GM12874 (cell line): Measurements from ENCODE around the gene ADARB2.

Experiments used
- TF ChIP-seq, protein P1 (sequence below): IDR thresholded peaks from 2 replicates; pipeline ENCODE4 v1.5.1; 2011; ENCODE audit warnings: low read depth, mild to moderate bottlenecking, control low read depth, low read length, moderate library complexity; ENCODE audit not compliant: insufficient read depth

Gene ADARB2

DNA sequence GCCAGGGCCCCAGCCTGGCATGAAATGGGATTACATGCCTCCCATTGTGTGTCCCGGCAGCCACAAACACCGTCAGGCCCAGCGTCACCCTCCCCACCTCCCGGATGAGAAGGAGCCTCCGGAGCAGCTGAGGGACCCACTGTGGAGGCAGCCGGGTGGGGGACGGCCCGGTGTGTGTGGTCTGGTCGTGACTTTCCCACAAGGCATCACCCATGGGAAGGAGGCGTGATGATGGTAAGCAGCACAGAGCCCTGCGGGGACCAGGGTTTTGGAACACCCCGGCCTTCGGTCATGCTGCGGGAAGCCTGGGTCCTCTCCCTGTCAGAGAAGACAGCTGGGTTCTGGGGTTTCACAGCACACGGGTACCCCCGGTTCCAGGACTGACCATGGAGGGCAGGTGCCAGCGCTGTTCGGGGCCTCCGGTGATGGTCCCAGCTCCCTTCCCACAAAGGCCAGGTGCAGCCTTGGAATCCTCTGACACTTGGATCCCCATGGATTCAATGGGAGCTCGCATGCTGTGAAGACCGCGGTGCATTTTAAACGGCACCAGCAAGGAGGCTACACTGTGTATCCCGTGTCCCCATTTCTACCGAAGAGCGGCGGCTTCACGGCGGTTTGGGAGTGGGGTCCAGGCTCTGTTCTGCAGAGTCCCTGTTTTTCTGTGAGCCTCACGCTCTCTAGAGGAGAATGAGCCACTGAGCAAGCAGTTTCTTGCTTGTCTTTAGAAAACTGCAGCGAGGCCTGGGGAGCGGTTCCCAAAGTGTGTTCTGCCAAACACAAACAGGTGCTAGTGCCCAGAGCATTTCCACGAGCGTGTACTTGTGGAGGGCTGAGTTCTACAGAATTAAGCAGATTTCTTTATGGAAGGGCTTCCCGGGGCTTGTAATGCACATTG is 336.0 kb downstream of the ADARB2 start:
- TF ChIP-seq, protein P1, sequence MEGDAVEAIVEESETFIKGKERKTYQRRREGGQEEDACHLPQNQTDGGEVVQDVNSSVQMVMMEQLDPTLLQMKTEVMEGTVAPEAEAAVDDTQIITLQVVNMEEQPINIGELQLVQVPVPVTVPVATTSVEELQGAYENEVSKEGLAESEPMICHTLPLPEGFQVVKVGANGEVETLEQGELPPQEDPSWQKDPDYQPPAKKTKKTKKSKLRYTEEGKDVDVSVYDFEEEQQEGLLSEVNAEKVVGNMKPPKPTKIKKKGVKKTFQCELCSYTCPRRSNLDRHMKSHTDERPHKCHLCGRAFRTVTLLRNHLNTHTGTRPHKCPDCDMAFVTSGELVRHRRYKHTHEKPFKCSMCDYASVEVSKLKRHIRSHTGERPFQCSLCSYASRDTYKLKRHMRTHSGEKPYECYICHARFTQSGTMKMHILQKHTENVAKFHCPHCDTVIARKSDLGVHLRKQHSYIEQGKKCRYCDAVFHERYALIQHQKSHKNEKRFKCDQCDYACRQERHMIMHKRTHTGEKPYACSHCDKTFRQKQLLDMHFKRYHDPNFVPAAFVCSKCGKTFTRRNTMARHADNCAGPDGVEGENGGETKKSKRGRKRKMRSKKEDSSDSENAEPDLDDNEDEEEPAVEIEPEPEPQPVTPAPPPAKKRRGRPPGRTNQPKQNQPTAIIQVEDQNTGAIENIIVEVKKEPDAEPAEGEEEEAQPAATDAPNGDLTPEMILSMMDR: no peak

DNA sequence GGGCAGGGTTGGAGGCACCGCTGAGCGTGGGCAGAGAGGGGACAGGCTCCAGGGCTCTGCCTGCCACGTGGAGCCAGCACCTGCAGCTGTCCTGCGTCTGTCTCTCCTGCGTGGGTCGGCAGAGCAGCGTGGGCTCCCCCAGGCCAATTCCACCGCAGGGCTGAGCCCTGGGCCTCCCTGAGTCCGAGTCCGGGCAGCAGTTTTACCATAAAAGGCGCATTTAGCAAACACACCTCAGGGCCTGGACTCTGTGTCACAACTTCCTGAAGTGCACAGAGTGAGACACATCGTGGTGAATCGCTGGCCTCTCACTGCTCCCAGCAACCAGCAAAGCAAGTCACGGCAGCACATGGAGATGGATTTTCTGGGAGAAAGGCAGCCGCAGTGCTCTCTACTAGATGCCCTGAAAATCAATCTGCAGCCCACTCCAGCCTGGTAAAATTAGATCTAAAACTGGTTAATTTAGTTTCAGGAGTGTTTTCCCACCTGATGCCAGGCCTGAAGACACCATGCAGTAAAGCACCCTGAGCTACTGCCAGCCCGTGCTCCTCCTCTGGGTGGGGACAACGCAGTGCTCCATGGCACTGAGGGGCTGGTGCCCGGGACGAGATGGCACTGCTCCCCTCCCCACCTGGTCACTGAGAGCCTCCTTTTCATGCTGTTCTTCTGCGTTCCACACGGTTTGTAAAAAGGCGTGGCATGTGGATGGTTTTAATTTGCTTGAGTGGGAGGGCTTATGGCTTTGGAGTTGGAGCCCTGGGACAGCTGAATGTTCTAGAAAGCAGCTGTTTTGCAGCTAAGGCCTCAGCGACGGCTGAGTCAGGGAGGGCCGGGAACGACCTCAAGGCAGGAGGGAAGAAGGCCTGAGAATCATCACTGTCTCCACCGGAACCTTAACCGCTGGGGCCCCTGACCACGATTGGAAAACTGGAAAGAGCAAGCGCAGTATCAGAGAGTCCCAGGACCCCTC is 336.9 kb downstream of the ADARB2 start:
- TF ChIP-seq, protein P1: no peak

GRCh38 chr10:1399431-1400100 is 337.8 kb downstream of the ADARB2 start:
- TF ChIP-seq, protein P1: no peak

GRCh38 chr10:1398626-1399410 is 338.5 kb downstream of the ADARB2 start:
- TF ChIP-seq, protein P1: no peak

DNA sequence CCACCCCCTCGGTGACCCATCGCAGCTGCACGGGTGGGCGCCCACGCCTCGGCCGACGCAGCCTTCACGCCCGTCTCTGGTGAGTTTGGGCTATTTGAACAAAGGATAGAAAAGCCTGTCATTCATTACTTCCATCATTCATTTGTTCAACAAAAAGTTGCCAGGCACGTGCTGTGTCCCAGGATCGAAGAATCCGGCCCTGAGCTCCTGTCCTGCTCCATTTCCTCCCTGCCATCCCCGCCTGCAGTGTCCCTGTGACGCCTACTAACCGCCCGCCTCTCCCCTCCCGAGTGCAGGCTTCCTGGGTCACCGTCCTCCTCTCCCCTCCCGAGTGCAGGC is 341.1 kb downstream of the ADARB2 start:
- TF ChIP-seq, protein P1: no peak

DNA sequence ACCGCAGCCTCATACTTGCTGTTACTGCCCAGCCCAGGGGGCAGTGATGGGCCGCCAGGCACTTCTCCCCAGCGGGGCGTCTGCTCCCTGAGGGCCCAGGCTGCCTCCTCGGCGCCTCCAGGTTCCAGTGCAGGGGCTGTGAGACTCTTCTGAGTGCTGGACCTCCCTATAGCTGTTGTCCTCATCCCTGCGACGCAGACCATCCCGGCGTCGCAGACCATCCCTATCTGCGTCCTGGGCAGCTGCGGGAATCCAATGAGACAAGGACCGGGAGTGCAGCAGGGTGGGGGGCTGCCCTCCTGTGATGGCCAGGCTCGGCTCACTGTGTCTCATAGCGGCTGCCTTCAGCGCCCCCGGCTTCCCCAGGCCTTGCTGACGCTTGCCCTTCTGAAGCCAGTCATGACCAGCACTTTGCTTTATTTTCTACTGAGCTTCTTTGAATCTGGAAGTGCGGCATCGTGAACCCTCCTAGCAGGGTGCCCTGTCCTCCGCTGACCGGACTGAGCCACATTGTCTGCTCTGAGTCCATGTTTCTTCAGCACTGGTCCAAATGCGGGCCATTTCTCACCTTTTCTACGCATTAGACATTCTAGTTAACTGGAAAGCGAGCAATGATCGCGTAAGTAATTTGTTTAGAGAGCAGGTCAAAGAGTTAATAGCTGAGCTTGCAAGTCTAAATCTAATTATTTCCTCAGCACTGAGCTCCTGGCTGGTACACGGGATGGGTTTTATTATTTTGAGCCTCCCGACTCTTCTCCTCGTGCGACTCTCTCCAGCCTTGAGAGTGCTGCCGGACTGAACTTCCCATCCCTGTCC is 341.6 kb downstream of the ADARB2 start:
- TF ChIP-seq, protein P1: no peak
